ENCODE results near the gene SCFD2. TPM values are rescaled to one million over a fixed set of nuclear protein-coding genes. Genes with fewer than 3 reads are reported as not detected.

The SCFD2 gene
- polyA plus RNA-seq, 3 donors, result 5.4 to 9.4 (median 6.7) TPM

DNA sequence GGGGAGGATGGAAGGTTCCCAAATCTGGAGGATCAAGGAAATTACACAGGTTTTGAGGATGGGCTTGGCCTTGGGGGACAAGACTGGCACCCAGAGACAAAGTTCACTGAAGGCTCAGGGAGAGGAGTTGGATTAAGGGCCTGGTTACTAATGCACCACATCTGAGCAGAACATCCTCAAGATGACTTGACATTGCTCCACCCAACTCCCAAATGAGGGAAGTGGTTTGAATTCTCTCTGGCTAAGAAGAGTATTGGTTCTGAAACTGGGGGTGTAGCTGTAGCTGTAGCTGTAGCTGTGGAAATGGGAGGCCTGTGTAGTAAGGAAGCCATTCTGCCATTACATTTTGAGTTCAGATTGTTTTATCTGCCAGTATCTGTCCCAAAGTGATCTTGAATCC, 374.4 kb downstream of the SCFD2 start:
- H3K36me3 ChIP-seq (replicated peaks in 1 of 2; ENCODE audit: control insufficient read depth in 1 of 2, insufficient read depth in 2 of 2, low read length in 2 of 2), result no peaks in the 10 kb centered on the region
- H3K4me3 ChIP-seq (replicated peaks in 1 of 3; ENCODE audit: low read depth in 2 of 3, low read length in 3 of 3), result no peak overlapping the region
- Mint-ChIP-seq H3K27me3 (ENCODE audit: low read depth in 3 of 3) (no peaks in the 10 kb centered on the region), H3K4me1 (peaks cover 8% of the 10 kb centered on the region), H3K27ac (peak overlapping the region in 1 of 7 donors; percentile 30), H3K36me3 (no peaks in the 10 kb centered on the region), H3K9me3 (peaks cover 0 to 9% (median 4%) of the 10 kb centered on the region in 7 donors), H3K4me3 (no peak overlapping the region)
- H3K9ac ChIP-seq (ENCODE audit: insufficient read depth, low read length, poor library complexity, severe bottlenecking), result no peak overlapping the region
- H3K4me1 ChIP-seq (ENCODE audit: control insufficient read depth in 1 of 2, insufficient read depth in 2 of 2, low read length in 2 of 2), result no peaks in the 10 kb centered on the region
- no peak for DNase-seq
- H2AFZ ChIP-seq (ENCODE audit: insufficient read depth, low read depth, low read length, poor library complexity, severe bottlenecking), result no peak overlapping the region
- H3K9me3 ChIP-seq (replicated peaks in 1 of 2; ENCODE audit: control insufficient read depth in 1 of 2, insufficient read depth in 1 of 2, low read length in 2 of 2), result no peaks in the 10 kb centered on the region
- intact Hi-C loops (cut with micrococcal nuclease), result no loop called here
- TF ChIP-seq, protein P1, sequence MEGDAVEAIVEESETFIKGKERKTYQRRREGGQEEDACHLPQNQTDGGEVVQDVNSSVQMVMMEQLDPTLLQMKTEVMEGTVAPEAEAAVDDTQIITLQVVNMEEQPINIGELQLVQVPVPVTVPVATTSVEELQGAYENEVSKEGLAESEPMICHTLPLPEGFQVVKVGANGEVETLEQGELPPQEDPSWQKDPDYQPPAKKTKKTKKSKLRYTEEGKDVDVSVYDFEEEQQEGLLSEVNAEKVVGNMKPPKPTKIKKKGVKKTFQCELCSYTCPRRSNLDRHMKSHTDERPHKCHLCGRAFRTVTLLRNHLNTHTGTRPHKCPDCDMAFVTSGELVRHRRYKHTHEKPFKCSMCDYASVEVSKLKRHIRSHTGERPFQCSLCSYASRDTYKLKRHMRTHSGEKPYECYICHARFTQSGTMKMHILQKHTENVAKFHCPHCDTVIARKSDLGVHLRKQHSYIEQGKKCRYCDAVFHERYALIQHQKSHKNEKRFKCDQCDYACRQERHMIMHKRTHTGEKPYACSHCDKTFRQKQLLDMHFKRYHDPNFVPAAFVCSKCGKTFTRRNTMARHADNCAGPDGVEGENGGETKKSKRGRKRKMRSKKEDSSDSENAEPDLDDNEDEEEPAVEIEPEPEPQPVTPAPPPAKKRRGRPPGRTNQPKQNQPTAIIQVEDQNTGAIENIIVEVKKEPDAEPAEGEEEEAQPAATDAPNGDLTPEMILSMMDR (IDR thresholded peaks at IDR 0.05), result no peak
- H3K79me2 ChIP-seq (ENCODE audit: insufficient read depth, low read length), result no peaks in the 10 kb centered on the region
- no peak overlapping the region for H3K4me2 ChIP-seq (replicated peaks; ENCODE audit: extremely low read depth, low read length, poor library complexity, severe bottlenecking)
- H4K20me1 ChIP-seq (ENCODE audit: insufficient read depth, low read length), result no peaks in the 10 kb centered on the region
- H3K27ac ChIP-seq (ENCODE audit: low read depth in 1 of 2, low read length in 2 of 2), result no peak overlapping the region
- H3K27me3 ChIP-seq (ENCODE audit: control insufficient read depth in 2 of 2, insufficient read depth in 2 of 2, low read length in 2 of 2), result no peaks in the 10 kb centered on the region

DNA sequence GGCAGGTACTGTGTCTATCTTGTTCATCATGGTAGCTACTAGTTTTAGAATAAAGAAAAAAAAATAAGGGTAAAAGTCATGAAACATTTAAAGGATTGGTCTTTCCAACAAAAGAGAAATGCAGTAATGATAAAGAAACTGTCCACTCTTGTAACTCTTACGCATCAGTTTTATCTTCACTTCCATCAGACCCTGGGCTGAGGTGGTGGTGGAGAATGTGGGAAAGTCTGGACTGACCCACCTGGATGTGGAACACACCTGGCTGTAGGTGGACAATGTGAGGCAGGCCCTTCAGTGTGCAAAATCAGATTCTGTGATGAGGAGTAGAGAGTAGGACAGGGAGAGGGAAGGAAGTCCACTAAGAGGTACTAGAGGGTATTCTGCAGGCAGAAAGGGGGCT, 375.2 kb downstream of the SCFD2 start:
- Histone ChIP-seq H3K27me3 (ENCODE audit: control insufficient read depth in 2 of 2, insufficient read depth in 2 of 2, low read length in 2 of 2) (no peaks in the 10 kb centered on the region), H3K36me3 (replicated peaks in 1 of 2; ENCODE audit: control insufficient read depth in 1 of 2, insufficient read depth in 2 of 2, low read length in 2 of 2) (no peaks in the 10 kb centered on the region), H3K27ac (ENCODE audit: low read depth in 1 of 2, low read length in 2 of 2) (no peak overlapping the region), H3K79me2 (ENCODE audit: insufficient read depth, low read length) (no peaks in the 10 kb centered on the region), H3K4me3 (replicated peaks in 1 of 3; ENCODE audit: low read depth in 2 of 3, low read length in 3 of 3) (no peak overlapping the region), H3K4me2 (replicated peaks; ENCODE audit: extremely low read depth, low read length, poor library complexity, severe bottlenecking) (no peak overlapping the region), H3K9ac (ENCODE audit: insufficient read depth, low read length, poor library complexity, severe bottlenecking) (no peak overlapping the region), H3K4me1 (ENCODE audit: control insufficient read depth in 1 of 2, insufficient read depth in 2 of 2, low read length in 2 of 2) (no peaks in the 10 kb centered on the region), H3K9me3 (replicated peaks in 1 of 2; ENCODE audit: control insufficient read depth in 1 of 2, insufficient read depth in 1 of 2, low read length in 2 of 2) (no peaks in the 10 kb centered on the region), H4K20me1 (ENCODE audit: insufficient read depth, low read length) (no peaks in the 10 kb centered on the region), H2AFZ (ENCODE audit: insufficient read depth, low read depth, low read length, poor library complexity, severe bottlenecking) (no peak overlapping the region)
- no peak for DNase-seq
- H3K9me3 Mint-ChIP-seq, result peaks cover 0 to 9% (median 4%) of the 10 kb centered on the region in 7 donors
- no CpG with 5 or more reads among the region's 1 CpG for WGBS (ENCODE audit: insufficient coverage)
- H3K27me3 Mint-ChIP-seq (ENCODE audit: low read depth in 3 of 3), result no peaks in the 10 kb centered on the region
- H3K4me3 Mint-ChIP-seq, result no peak overlapping the region
- TF ChIP-seq, protein P1 (IDR thresholded peaks at IDR 0.05), result no peak
- intact Hi-C loops (cut with micrococcal nuclease), result no loop called here
- H3K4me1 Mint-ChIP-seq, result peaks cover 5% of the 10 kb centered on the region
- H3K36me3 Mint-ChIP-seq, result no peaks in the 10 kb centered on the region
- H3K27ac Mint-ChIP-seq, result no peak overlapping the region
